Measurements from ENCODE around the gene SCNN1G. TPM values are rescaled to one million over a fixed set of nuclear protein-coding genes. Genes with fewer than 3 reads are reported as not detected.

SCNN1G gene
- polyA plus RNA-seq, 2 of the 4 experiments (the other 2 are of a cell fraction): 0.03 to 0.05 TPM

DNA sequence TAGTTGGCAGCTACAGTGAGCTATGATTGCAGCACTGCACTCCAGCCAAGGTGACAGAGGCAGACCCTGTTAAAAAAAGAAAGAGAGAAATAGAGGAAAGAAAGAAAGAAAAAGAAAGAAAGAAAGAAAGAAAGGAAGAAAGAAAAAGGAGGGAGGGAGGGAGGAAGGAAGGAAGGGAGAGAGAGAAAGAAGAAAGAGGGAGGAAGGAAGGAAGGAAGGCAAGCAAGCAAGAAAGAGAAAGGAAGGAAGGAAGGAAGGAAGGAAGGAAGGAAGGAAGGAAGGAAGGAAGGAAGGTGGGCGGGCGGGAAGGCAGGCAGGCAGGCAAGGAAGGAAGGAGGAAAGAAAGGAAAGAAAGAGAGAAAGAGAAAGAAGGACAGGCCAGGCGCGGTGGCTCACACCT, 1.0 kb upstream of the SCNN1G start (continued):
- TF ChIP-seq, protein P1, sequence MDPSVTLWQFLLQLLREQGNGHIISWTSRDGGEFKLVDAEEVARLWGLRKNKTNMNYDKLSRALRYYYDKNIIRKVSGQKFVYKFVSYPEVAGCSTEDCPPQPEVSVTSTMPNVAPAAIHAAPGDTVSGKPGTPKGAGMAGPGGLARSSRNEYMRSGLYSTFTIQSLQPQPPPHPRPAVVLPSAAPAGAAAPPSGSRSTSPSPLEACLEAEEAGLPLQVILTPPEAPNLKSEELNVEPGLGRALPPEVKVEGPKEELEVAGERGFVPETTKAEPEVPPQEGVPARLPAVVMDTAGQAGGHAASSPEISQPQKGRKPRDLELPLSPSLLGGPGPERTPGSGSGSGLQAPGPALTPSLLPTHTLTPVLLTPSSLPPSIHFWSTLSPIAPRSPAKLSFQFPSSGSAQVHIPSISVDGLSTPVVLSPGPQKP (IDR thresholded peaks at IDR 0.05; ENCODE audit: low read depth, low read length): no peak
- TF ChIP-seq, protein P2, sequence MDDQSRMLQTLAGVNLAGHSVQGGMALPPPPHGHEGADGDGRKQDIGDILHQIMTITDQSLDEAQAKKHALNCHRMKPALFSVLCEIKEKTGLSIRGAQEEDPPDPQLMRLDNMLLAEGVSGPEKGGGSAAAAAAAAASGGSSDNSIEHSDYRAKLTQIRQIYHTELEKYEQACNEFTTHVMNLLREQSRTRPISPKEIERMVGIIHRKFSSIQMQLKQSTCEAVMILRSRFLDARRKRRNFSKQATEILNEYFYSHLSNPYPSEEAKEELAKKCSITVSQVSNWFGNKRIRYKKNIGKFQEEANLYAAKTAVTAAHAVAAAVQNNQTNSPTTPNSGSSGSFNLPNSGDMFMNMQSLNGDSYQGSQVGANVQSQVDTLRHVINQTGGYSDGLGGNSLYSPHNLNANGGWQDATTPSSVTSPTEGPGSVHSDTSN (IDR thresholded peaks at IDR 0.05): no peak
- no peak for TF ChIP-seq RNF2 (IDR thresholded peaks at IDR 0.05; ENCODE audit: borderline replicate concordance, low read depth)
- no peak for TF ChIP-seq HOXB5 (CRISPR knock-in tag; IDR thresholded peaks at IDR 0.05)

DNA sequence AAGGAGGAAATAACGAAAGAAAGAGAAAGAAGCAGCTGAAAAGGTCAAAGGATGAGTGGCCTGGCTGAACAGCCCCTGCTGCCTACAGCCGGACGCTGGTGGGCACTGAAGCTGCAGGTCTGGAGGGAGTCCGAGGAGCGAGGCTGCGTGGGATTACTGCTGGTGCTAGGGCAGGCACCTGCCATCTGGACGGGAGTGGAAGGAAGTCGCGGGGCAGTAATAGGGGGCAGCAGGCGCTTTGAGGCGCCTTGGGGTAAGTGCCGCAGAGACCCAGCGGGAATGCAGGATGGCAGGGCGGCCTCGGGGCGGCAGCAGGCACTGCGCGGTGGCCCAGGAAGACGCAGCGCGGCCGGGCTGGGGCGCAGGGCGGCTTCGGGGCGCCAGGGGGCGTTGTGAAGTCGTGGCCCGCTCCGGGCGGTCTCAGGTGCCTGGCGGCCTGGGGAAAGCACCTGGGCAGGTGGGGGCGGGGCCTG, 303 bp upstream of the SCNN1G start:
- ChIA-PET POLR2A (no interaction called here), CTCF (interaction anchor here (0.6 to 18.1 kb wide), 38 partner anchors 9 to 322 kb away, joined by 3 to 336 read pairs (median 4); no protein-coding TSS in a partner anchor)
- TF ChIP-seq, protein P3, sequence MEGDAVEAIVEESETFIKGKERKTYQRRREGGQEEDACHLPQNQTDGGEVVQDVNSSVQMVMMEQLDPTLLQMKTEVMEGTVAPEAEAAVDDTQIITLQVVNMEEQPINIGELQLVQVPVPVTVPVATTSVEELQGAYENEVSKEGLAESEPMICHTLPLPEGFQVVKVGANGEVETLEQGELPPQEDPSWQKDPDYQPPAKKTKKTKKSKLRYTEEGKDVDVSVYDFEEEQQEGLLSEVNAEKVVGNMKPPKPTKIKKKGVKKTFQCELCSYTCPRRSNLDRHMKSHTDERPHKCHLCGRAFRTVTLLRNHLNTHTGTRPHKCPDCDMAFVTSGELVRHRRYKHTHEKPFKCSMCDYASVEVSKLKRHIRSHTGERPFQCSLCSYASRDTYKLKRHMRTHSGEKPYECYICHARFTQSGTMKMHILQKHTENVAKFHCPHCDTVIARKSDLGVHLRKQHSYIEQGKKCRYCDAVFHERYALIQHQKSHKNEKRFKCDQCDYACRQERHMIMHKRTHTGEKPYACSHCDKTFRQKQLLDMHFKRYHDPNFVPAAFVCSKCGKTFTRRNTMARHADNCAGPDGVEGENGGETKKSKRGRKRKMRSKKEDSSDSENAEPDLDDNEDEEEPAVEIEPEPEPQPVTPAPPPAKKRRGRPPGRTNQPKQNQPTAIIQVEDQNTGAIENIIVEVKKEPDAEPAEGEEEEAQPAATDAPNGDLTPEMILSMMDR (IDR thresholded peaks at IDR 0.05): peak; percentile 97
- TF ChIP-seq HEYL (CRISPR knock-in tag; IDR thresholded peaks at IDR 0.05) (no peak), SMC3 (IDR thresholded peaks at IDR 0.05) (peak; percentile 98), RAD21 (conservative IDR thresholded peaks at IDR 0.05 in 1 of 2, IDR thresholded peaks at IDR 0.05 in 1 of 2) (peak; percentile 83 to 96)
- TF ChIP-seq, protein P4, sequence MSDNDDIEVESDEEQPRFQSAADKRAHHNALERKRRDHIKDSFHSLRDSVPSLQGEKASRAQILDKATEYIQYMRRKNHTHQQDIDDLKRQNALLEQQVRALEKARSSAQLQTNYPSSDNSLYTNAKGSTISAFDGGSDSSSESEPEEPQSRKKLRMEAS (IDR thresholded peaks at IDR 0.05): peak; percentile 27; the same call in 1 of the 2 replicates
- Histone ChIP-seq H3K4me2 (peak overlapping the region; percentile 99), H3K9me3 (no peaks in the 10 kb centered on the region), H3K27ac (peak overlapping the region; percentile 51 to 53; a peak in 3 of 6 replicates), H3K4me1 (peaks cover 8% of the 10 kb centered on the region; the same call in 2 of the 3 replicates), H3K4me3 (peak overlapping the region; percentile 44)
- DNase-seq (ENCODE audit: low read depth in 1 of 2, low spot score in 1 of 2) (peak; percentile 78 to 83), FAIRE-seq (no peak), ATAC-seq (peak; percentile 99)
- WGBS (ENCODE audit: missing lambda C conversion rate): 6% methylated on average over 31 of the region's 33 CpGs

DNA sequence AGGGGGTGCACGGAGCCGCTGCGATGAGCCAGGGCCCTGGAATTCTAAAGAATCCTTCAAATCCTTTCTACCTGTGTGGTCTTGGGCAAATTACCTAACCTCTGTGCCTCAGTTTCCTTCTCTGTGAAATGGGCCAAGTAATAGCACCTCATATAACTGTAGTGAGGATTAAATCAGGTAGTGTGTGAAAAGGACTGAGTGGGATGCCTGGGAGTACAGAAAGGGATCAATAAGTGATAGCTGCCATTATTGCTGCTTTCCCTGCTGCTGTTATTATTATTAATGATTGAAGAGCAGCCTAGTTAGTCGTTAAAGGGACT, 958 bp downstream of the SCNN1G start:
- H3K4me2 ChIP-seq: peak overlapping the region; percentile 99; the same call in 1 of the 3 replicates
- TF ChIP-seq, protein P3 (IDR thresholded peaks at IDR 0.05): no peak
- TF ChIP-seq, protein P2 (IDR thresholded peaks at IDR 0.05): no peak
- FAIRE-seq (no peak), ATAC-seq (no peak), DNase-seq (ENCODE audit: low read depth in 1 of 2, low spot score in 1 of 2) (no peak)
- H3K4me3 ChIP-seq: peak overlapping the region; percentile 44; the same call in 1 of the 3 replicates
- no peaks in the 10 kb centered on the region for H3K9me3 ChIP-seq
- no peak overlapping the region; a peak in 1 of 6 replicates for H3K27ac ChIP-seq
- ChIA-PET POLR2A (no interaction called here), CTCF (interaction anchor here (0.9 to 18.1 kb wide), 18 partner anchors 8 to 853 kb away, joined by 3 to 336 read pairs (median 5); no protein-coding TSS in a partner anchor)
- H3K4me1 ChIP-seq: peaks cover 8% of the 10 kb centered on the region; the same call in 2 of the 3 replicates
- 55% methylated on average over 4 of the region's 4 CpGs for WGBS (ENCODE audit: missing lambda C conversion rate)

DNA sequence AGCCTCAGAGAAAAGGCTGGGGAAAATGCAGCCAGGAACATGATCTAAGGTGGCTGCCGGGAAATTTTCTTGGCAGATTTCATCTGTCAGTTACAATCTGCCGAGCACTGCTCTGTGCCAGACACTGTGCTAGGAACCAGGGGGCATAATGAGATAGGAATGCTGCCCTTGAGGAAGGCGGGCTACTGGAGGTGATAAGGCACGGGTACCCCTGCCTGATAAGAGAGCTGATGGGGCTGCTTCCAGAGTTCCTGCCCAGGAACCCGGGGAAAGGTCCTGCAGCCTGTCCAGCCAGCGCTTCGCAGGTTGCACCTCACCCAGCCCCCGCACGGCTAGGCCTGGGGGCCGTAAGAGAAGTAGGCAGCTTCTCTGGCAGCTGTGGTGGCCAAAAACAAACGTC, 3.1 kb downstream of the SCNN1G start:
- ATAC-seq: no peak
- Histone ChIP-seq H3K9me3 (no peaks in the 10 kb centered on the region), H3K4me3 (no peak overlapping the region), H3K27ac (no peak overlapping the region), H3K4me2 (no peak overlapping the region), H3K4me1 (peaks cover 8% of the 10 kb centered on the region; the same call in 2 of the 3 replicates)
- CTCF ChIA-PET: interaction anchor here (0.8 to 18.1 kb wide), 5 partner anchors 9 to 411 kb away, joined by 3 to 336 read pairs (median 3); no protein-coding TSS in a partner anchor
- FAIRE-seq: no peak
- DNase-seq (ENCODE audit: low read depth in 1 of 2, low spot score in 1 of 2): no peak
- POLR2A ChIA-PET: no interaction called here
- WGBS (ENCODE audit: missing lambda C conversion rate): 60% methylated on average over 11 of the region's 11 CpGs
- TF ChIP-seq, protein P5, sequence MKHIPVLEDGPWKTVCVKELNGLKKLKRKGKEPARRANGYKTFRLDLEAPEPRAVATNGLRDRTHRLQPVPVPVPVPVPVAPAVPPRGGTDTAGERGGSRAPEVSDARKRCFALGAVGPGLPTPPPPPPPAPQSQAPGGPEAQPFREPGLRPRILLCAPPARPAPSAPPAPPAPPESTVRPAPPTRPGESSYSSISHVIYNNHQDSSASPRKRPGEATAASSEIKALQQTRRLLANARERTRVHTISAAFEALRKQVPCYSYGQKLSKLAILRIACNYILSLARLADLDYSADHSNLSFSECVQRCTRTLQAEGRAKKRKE (CRISPR knock-in tag; IDR thresholded peaks at IDR 0.05; ENCODE audit: low read depth): no peak
- TF ChIP-seq, protein P6, sequence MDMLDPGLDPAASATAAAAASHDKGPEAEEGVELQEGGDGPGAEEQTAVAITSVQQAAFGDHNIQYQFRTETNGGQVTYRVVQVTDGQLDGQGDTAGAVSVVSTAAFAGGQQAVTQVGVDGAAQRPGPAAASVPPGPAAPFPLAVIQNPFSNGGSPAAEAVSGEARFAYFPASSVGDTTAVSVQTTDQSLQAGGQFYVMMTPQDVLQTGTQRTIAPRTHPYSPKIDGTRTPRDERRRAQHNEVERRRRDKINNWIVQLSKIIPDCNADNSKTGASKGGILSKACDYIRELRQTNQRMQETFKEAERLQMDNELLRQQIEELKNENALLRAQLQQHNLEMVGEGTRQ (IDR thresholded peaks at IDR 0.05): no peak
- TF ChIP-seq EHMT2 (IDR thresholded peaks at IDR 0.05; ENCODE audit: low read depth) (no peak), ZSCAN20 (CRISPR knock-in tag; IDR thresholded peaks at IDR 0.05) (no peak), PHF8 (IDR thresholded peaks at IDR 0.05; ENCODE audit: borderline replicate concordance, low read depth) (no peak), ESRRA (IDR thresholded peaks at IDR 0.05; ENCODE audit: borderline replicate concordance, low read length) (no peak), FOSL2 (IDR thresholded peaks at IDR 0.05) (no peak), FOSL2 (CRISPR knock-in tag; IDR thresholded peaks at IDR 0.05) (no peak)
- TF ChIP-seq, protein P1 (IDR thresholded peaks at IDR 0.05; ENCODE audit: low read depth, low read length): no peak
